DMS153 (cell line): ENCODE results near the gene ZNF800.
"Not testable (repeated sequence)": the region's sequence is repeated elsewhere in the genome, so short reads cannot be mapped to it uniquely, and the experiment has no call there.

ENCODE experiments used
- DNase-seq: peaks from one replicate; lab custom pipeline; 2025; lab: John Stamatoyannopoulos, UW

Gene ZNF800

DNA sequence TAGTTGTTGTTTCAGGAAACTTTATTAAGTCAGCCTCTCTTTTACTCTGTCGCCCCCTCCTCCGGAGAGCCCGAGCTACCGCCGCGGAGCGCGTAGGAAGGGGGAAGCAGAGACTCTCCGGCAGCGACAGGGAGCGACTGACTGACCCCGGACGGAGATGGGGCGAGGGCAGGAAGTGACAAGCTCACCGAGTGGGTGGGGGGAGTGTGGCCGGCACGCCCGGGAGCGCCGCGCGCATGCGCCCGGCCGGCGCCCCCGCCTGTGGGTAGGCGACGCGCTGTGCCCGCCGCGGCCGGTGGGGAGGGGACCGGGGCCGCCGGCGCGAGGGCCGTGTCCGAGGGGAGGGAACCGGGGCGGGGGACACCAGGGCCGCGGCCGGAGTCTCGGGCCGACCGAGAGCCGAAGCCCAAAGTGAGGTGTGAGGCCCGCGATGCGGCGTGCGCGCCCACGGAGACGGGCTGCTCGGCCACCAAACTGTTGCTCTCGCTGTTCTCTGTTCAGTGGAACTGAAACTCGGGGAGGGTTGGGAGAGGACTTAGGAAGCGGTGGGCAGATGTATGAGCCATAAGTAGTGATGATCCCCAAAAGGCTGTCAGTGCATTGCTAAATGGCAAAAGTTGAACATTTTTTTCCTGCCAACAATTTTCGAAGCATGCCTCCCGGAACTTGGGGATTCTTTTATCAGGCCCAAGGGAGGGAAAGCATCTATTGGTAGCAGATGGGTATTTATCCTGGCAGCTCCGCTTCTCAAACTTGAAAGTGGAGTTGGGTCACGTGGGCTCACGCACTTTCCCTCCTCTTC is at the start of gene ZNF800:
ZNF800 (minus strand) TSS at position 143 of the 802 bp plus-strand sequence. CDS start 1,151 bp downstream, outside the sequence.
- peak; percentile 59 for DNase-seq

DNA sequence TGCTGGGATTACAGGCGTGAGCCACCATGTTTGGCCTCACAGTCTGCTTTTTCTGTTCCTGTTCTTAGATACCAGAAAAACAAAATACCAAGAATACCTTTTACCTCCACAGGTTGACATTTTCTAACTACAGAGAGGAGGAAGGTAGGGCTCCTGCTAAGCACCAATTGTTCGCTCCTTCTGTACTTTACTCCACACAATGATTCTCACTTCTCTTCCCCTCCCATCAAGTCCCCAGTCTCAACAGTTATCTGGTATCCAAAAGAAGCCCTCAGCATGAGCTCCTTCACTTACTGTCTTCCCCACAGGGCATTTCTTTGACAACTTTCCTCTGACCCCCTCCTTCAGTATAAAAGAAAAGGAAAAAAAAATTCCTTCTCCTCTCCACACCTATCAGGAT is 47.7 kb upstream of the ZNF800 start:
- no peak for DNase-seq

- no peak for DNase-seq
Measured at GRCh38 chr7:127438836-127439235, 46.3 kb upstream of the ZNF800 start.

- no peak for DNase-seq
Measured at GRCh38 chr7:127437837-127438236, 45.3 kb upstream of the ZNF800 start.

- no peak for DNase-seq
Measured at GRCh38 chr7:127437241-127437640, 44.7 kb upstream of the ZNF800 start.

GRCh38 chr7:127429281-127429680 is 36.8 kb upstream of the ZNF800 start:
- DNase-seq: not testable (repeated sequence)

DNA sequence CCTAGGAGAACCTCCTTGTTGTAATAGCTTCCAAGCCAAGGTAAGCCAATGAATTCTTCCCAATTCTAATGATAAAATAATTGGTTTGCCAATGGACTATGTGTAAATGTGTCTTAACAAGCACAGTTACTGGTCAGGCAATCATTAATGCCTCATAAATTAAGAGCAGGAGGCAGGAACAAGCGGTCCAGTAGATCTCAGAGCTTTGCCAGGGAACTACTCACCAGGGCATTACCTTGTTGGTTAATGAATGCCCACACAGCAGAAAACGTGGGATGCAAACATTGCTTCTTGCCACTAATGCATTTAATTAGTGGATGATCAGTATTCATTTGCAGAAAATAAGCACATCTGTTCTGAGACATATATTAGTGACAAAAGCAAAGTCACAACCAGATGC is 26.7 kb upstream of the ZNF800 start:
- DNase-seq: no peak

- no peak for DNase-seq
Measured at GRCh38 chr7:127418459-127418858, 26.0 kb upstream of the ZNF800 start.

DNA sequence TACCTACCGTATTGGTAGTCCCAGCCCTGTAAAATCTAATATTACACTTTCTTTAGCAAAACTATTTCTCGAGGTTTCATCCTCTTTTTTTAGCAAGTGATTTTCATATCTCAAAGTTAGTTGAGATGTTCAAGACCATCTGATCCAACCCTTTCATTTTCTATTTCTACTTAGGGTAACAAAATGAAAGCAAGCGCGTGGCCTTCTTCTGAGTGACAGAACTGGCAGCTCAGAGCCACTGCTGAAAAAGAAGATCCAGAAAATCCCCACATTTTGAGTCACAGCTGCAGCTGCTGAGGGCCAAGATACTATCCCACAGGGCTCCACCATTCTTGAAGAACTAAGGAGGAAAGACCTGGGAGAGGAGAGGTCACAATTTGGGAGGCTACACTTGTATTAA is 24.8 kb upstream of the ZNF800 start:
- no peak for DNase-seq

DNA sequence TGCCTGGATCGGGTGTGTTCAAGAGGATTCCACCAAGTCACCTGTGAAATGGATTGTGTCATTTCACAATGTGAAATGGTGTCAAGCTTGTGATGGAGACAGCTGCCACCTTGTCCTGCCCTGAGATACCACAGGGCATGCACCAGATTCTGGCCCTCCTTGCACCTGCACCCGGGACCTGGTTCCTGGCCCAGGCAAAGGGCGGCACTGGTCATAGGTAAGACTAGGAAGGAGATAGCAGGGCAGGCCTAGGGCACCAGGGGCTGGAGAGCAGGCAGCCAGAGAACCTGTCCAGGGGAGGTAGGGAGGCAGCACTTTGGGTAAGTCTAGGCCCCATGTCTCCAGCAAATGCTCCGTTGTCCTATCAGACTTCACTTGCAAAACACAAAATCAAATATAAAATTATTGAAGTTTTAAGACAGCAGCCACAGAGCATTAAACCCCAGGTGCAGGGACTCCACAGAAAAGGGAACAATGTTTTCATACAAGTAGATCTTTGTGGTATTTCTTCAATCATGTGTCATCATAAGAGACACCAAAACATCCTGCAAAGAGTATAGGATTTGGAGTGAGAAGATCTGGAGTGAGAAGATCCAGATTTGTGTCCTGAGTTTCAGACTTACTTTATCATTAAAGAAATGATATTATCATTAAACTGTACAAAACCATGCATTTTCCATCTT is 22.7 kb upstream of the ZNF800 start:
- DNase-seq: no peak

DNA sequence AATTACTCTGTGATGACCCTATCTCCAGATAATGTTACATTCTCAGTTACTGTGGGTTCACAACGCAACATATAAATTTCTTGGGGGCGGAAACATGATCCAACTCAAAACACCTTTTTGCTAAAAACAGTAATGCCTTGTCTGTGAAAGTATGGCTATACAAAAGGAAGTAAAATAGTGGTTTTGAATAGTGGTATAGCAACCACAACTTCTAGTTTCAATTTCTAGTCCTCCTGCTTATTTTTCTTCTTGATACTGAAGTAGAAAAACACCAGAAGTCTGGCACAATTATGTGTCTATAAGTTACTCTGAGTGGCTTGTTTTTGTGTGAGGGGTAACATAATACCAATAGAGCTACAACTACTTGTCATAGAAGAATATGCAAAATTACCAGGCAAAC is 21.5 kb upstream of the ZNF800 start:
- no peak for DNase-seq

DNA sequence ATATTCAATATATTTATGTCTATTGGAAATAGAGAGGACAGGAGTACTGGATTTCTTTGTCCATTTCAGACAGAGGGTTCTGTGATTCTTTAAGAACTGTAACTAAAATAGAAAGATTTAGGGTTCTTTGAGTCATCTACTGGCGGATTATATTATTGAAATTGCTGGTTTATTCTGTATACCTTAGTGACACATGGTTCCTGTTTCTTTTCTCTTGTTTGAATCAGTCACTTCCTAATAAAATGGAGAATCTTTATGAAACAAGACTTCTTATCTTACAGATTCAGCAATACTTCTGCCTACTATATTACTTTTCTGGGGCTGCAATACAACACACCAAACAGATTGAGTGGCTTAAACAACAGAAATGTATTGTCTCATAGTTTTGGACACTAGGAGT is 20.8 kb upstream of the ZNF800 start:
- no peak for DNase-seq

DNA sequence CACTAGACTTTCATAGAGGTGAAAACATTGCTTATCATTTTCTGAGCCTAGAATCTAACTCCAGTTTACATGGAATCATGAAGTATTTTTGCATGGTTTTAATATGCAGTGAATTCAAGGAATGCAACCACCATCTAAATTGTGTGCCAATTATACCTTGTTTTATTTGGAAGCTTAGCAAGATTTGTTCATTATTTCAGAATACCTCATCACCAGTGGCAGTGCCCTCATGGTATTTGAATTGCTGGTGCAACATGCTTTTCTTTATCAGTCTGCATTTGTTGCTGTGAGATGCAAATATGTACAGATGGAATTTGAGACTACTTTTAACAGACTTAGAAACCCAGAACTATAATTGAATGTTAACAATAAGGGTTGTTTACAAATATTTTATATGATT is 18.7 kb upstream of the ZNF800 start:
- DNase-seq: no peak

DNA sequence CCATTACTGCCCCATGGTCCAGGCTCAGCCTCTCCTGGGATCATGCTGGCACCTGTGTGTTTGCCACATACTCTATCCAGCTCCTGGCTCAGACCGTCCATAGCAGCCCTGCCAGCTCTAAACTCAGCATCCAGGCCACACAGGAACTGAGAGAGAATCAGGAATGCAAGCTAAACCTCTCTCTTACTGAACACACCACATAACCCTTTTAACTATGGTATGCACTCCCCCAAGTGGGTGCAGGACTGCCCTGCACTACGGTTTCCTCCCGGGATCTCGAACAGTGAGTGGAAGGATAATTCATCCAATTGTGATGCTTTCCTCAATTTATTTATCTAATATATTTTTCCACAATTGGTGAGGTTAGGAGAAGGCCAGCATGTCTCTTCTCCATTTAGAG is 17.1 kb upstream of the ZNF800 start:
- DNase-seq: no peak

DNA sequence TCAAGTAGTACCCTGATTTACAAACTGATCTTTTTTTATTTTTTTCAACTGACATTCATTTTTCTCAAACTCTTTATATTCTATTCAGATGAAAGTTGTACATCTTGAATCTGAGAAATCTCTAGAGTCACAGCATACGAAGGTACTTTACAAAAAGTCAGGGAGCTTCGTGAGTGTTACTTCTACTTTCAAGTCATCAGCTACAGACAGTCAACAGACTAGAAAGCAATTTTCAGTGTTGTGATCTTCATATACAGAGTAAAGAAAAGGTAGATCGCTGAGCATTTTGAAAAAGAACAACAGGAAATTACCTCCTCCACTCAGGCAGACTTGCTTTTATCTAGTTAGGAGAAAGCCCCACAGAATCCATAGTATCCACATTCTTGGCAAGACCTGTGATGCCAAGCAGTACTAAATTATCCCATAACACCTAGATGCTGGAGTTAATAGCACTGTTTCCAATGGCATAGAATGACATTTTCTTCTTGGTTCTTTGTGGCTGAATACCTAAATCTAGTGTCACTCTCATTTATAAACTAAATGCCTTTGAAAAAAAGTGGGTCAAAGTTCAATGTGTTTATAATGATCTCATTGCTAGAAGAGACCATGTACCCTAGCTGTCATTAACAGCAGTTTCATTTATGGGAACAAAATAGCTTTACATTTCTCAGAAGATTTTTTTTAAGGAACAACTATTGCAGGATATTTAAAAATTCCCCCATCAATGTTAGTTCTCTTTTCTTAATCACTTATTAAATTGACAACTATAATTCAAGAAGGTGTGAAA is 12.0 kb upstream of the ZNF800 start:
- no peak for DNase-seq

DNA sequence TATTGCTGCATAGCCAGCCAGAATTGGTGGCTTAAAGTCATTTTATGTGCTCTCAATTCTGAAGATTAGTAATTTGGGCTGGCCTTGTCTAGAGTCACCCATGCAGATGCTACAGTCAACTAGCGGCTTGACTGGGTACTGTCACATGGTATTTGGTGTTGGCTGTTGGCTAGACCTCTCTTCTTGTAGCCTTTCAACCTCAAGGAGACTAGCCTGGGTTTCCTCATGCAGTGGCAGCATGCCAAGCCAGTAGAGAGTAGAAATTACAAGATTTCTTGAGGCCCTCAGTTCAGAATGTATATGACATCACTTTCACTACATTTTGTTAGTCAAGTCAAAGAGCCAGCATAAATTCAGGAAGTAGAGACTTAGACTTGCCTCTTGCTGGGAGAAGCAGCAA is 3.7 kb upstream of the ZNF800 start:
- DNase-seq: no peak

DNA sequence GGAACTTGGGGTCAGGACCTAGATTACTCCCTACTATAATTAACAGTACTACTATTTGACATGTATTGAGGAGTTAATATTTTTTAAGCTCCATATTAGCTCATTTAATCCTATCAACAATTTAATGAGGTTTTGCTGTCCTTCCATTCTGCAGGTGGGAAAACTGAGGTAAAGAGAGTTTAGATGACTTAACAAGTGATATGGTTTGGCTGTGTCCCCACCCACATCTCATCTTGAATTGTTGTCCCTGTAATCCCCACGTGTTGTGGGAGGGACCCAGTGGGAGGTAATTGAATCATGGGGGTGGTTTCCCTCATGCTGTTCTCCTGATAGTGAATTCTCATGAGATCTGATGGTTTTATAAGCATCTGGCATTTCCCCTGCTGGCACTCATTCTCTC is 2.6 kb upstream of the ZNF800 start:
- not testable (repeated sequence) for DNase-seq

DNA sequence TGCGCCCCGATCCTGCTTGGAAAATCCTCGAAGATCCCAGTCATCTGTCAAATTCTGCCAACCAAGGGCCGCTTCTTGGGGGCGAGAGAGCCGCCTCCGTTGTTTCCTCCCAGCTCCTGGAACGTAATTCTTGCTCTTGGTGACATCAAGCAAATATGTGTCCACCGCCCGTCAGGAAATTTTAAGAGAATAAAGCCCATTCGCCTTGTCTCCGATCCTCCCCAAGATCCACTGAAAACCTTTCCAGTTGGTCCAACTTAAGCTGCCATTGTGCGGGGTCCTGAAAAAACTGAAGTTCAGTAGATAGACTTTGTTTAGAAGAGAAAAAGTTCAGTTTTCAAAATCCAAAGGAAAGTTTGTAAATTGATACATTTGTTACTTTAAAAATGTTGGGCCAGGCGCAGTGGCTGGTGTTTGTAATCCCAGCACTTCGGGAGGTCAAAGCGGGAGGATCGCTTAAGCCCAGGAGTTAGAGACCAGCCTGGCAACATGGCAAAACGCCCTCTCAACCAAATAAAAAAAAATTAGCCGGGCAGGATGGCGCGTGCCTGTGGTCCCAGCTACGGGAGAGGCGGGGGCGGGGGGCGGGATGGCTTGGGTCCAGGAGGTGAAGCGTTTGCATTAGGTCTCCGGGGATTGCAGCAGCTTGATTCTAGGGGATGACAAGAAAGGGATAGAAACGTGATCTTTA is 1.0 kb upstream of the ZNF800 start:
- DNase-seq: no peak

DNA sequence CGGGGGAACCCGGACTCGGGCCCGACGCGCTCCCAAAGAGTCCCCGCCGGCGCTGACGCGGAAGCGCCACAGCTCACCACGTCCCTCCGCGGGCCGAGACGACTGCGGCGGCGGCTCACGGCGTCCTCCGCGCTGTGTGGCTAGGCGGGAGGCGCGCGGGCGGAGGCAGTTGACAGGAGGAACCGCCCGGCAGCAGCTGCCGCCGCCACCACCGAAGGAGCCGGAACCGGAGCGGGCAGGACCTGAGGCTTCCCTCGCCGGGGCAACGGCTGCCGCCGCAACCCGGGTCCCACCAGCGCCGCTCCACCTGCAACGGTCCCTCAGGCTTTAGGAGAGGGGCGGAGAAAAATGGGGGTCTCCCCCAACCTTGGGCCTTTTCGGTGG is 334 bp downstream of the ZNF800 start:
- DNase-seq: peak; percentile 7

- DNase-seq: no peak
Measured at GRCh38 chr7:127391591-127392181, 822 bp downstream of the ZNF800 start.

DNA sequence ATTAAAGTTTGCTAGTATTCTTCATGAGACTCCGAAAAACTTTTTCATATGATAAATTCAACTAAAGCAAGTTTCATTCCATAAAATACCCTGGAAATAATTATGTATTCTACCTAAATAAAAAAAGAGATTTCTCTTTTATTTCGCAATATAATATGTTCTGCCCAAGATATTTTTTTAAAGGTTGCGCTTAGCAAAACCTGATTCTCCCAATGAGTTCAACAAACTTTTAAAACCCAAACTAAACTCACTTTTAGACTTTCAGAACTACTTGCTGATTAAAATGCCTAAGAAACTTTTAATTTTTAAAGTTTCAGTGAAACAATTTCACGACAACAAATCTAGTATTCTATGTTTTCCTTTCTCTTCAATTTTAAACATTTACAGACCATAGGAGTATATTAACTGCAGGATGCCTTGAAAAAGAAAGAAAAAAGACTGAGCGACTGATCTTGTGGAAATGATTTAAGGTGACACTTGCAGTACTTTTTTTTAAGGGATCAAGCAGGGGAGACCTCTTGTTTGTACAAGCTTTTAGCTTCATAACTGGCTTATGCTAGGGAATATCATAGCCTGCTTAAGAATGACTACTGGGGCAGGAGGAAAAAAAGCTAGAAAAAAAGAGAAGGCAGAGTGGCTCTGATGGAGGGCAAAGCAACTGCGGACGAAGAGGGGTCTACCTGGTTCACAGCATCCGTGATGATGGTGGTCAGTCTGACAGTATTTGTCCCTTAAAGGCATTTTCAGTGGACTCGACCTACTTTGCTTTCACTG is 1.5 kb downstream of the ZNF800 start:
- DNase-seq: no peak
